H9 (cell line): Measurements from ENCODE around the gene OAF. TPM values are rescaled to one million over a fixed set of nuclear protein-coding genes. Genes with fewer than 3 reads are reported as not detected.

Experiments used
- DNase-seq: peaks from one replicate; pipeline ENCODE4 v3.0.0-alpha.2; 2017
- H2AFZ ChIP-seq: one replicate; pipeline ENCODE4 v1.6.1; 2013; ENCODE audit warnings: mild to moderate bottlenecking, low read length, control low read depth, moderate library complexity
- H2AK5ac ChIP-seq: 2 replicates; pipeline ENCODE4 v1.6.1; 2013; ENCODE audit warnings: low read length, control low read depth, mixed read lengths; ENCODE audit not compliant: insufficient read length
- H2BK120ac ChIP-seq: one replicate; pipeline ENCODE4 v1.6.1; 2013; ENCODE audit warnings: low read depth, mild to moderate bottlenecking, low read length, control low read depth, inconsistent platforms; ENCODE audit not compliant: poor library complexity, severe bottlenecking
- H2BK12ac ChIP-seq: 2 replicates; pipeline ENCODE4 v1.6.1; 2013; ENCODE audit warnings: low read length, control low read depth, mixed read lengths, low read depth; ENCODE audit not compliant: insufficient read length
- H2BK15ac ChIP-seq: 2 replicates; pipeline ENCODE4 v1.6.1; 2013; ENCODE audit warnings: low read depth, low read length, control low read depth
- H2BK20ac ChIP-seq: one replicate; pipeline ENCODE4 v1.6.1; 2013; ENCODE audit warnings: low read depth, mild to moderate bottlenecking, low read length, control low read depth, inconsistent platforms; ENCODE audit not compliant: poor library complexity, severe bottlenecking
- H2BK5ac ChIP-seq: 2 replicates; pipeline ENCODE4 v1.6.1; 2013; ENCODE audit warnings: low read length, control low read depth, mixed read lengths; ENCODE audit not compliant: insufficient read length
- H3K14ac ChIP-seq: 2 replicates; pipeline ENCODE4 v1.6.1; 2013; ENCODE audit warnings: low read length, control low read depth; ENCODE audit not compliant: insufficient read depth
- H3K18ac ChIP-seq: 2 replicates; pipeline ENCODE4 v1.6.1; 2013; ENCODE audit warnings: low read depth, mild to moderate bottlenecking, mixed read lengths, low read length, control low read depth; ENCODE audit not compliant: insufficient read length
- H3K23ac ChIP-seq: 2 replicates; pipeline ENCODE4 v1.6.1; 2013; ENCODE audit warnings: low read length, control low read depth, mixed read lengths, low read depth; ENCODE audit not compliant: insufficient read length
- H3K23me2 ChIP-seq: 2 replicates; pipeline ENCODE4 v1.6.1; 2013; ENCODE audit warnings: low read depth, mild to moderate bottlenecking, mixed read lengths, low read length, control low read depth; ENCODE audit not compliant: insufficient read length, poor library complexity, severe bottlenecking
- H3K27ac ChIP-seq: 2 replicates; pipeline ENCODE4 v1.5.1; 2013; ENCODE audit warnings: low read length, control low read depth, mixed read lengths, low read depth; ENCODE audit not compliant: insufficient read length
- H3K27me3 ChIP-seq: 2 replicates; pipeline ENCODE4 v1.6.1; 2013; ENCODE audit warnings: low read length, control low read depth, inconsistent platforms; ENCODE audit not compliant: insufficient read depth
- H3K4ac ChIP-seq: 2 replicates; pipeline ENCODE4 v1.6.1; 2013; ENCODE audit warnings: low read depth, mild to moderate bottlenecking, control low read depth, inconsistent platforms, low read length, moderate library complexity
- H3K4me1 ChIP-seq: 2 replicates; pipeline ENCODE4 v1.6.1; 2013; ENCODE audit warnings: low read length, control low read depth, inconsistent platforms; ENCODE audit not compliant: insufficient read depth
- H3K4me2 ChIP-seq: 2 replicates; pipeline ENCODE4 v1.6.1; 2013; ENCODE audit warnings: low read length, control low read depth, mixed read lengths; ENCODE audit not compliant: insufficient read length, insufficient read depth
- H3K56ac ChIP-seq: 2 replicates; pipeline ENCODE4 v1.6.1; 2013; ENCODE audit warnings: low read depth, mild to moderate bottlenecking, mixed read lengths, low read length, control low read depth; ENCODE audit not compliant: insufficient read length
- H3K79me1 ChIP-seq: 2 replicates; pipeline ENCODE4 v1.6.1; 2013; ENCODE audit warnings: low read depth, mild to moderate bottlenecking, moderate library complexity, low read length, control low read depth, inconsistent platforms; ENCODE audit not compliant: insufficient read depth, poor library complexity, severe bottlenecking
- H3K79me2 ChIP-seq: 2 replicates; pipeline ENCODE4 v1.6.1; 2013; ENCODE audit warnings: low read length, control low read depth, inconsistent platforms; ENCODE audit not compliant: insufficient read depth
- H3K9ac ChIP-seq: 2 replicates; pipeline ENCODE4 v1.6.1; 2013; ENCODE audit warnings: low read length, control low read depth, mixed read lengths; ENCODE audit not compliant: insufficient read length; ENCODE audit errors: extremely low read depth
- H3K9me3 ChIP-seq: one replicate; pipeline ENCODE4 v1.6.1; 2013; ENCODE audit warnings: low read depth, low read length, inconsistent platforms; ENCODE audit not compliant: control insufficient read depth
- H3T11ph ChIP-seq: one replicate; pipeline ENCODE4 v1.6.1; 2013; ENCODE audit warnings: mild to moderate bottlenecking, low read length, control low read depth, inconsistent platforms
- H4K20me1 ChIP-seq: one replicate; pipeline ENCODE4 v1.6.1; 2013; ENCODE audit not compliant: control insufficient read depth, insufficient read length, insufficient read depth
- H4K5ac ChIP-seq: 2 replicates; pipeline ENCODE4 v1.6.1; 2013; ENCODE audit warnings: low read depth, mild to moderate bottlenecking, mixed read lengths, low read length, control low read depth; ENCODE audit not compliant: insufficient read length
- H4K8ac ChIP-seq: replicated peaks from 2 replicates; pipeline ENCODE4 v1.6.1; 2013; ENCODE audit warnings: low read length, control low read depth, mixed read lengths, low read depth; ENCODE audit not compliant: insufficient read length
- H4K91ac ChIP-seq: 2 replicates; pipeline ENCODE4 v1.6.1; 2013; ENCODE audit warnings: low read depth, mild to moderate bottlenecking, moderate library complexity, mixed read lengths, low read length, control low read depth; ENCODE audit not compliant: insufficient read length
- H3K27ac Mint-ChIP-seq, 3 experiments: 2 replicates in 2 of 3; 3 replicates in 1 of 3; pipeline ENCODE4 v1.8.0; 2020 to 2021; ENCODE audit warnings: mixed read lengths in 3 of 3, mild to moderate bottlenecking in 1 of 3, moderate library complexity in 1 of 3
- H3K27me3 Mint-ChIP-seq: 2 replicates; pipeline ENCODE4 v1.8.0; 2021; ENCODE audit warnings: low read depth, mild to moderate bottlenecking, moderate library complexity, mixed read lengths
- H3K36me3 Mint-ChIP-seq, 3 experiments: 2 replicates in 2 of 3; 3 replicates in 1 of 3; pipeline ENCODE4 v1.8.0; 2020 to 2021; ENCODE audit warnings: low read depth in 3 of 3, mixed read lengths in 3 of 3; ENCODE audit not compliant: insufficient read depth in 1 of 3
- H3K4me1 Mint-ChIP-seq, 2 experiments: 2 replicates each; pipeline ENCODE4 v1.8.0; 2020; ENCODE audit warnings: mixed read lengths in 2 of 2
- H3K4me3 Mint-ChIP-seq, 2 experiments: 2 replicates in 1 of 2; 3 replicates in 1 of 2; pipeline ENCODE4 v1.8.0; 2020 to 2021; ENCODE audit warnings: mild to moderate bottlenecking in 2 of 2, mixed read lengths in 2 of 2, moderate library complexity in 1 of 2
- H3K9me3 Mint-ChIP-seq, 2 experiments: 2 replicates in 1 of 2; 3 replicates in 1 of 2; pipeline ENCODE4 v1.8.0; 2020; ENCODE audit warnings: mild to moderate bottlenecking in 2 of 2, mixed read lengths in 2 of 2, moderate library complexity in 1 of 2
- WGBS: extraction: QIAGEN DNeasy Blood & Tissue Kit; methylation state at CpG from one replicate; pipeline ENCODE4 v1.1.7; 2013; ENCODE audit warnings: missing lambda C conversion rate, low lambda C conversion rate, mixed read lengths; ENCODE audit not compliant: insufficient read length; ENCODE audit errors: extremely low coverage; 5-methylcytosine and 5-hydroxymethylcytosine counted together
- total RNA-seq: library from RNA; stranded (reverse); gene quantifications from 2 replicates; pipeline ENCODE4 v1.2.1, GENCODE V29; 2021
- TF ChIP-seq, protein P1 (sequence below): fragments of 200-600 bp; sonication (generic); conservative IDR thresholded peaks from 3 replicates; pipeline ENCODE4 v1.8.0; 2021; ENCODE audit warnings: antibody characterized with exemption, mild to moderate bottlenecking

Gene OAF
- total RNA-seq, 1 experiment from 2014 or later = 1.1 TPM

DNA sequence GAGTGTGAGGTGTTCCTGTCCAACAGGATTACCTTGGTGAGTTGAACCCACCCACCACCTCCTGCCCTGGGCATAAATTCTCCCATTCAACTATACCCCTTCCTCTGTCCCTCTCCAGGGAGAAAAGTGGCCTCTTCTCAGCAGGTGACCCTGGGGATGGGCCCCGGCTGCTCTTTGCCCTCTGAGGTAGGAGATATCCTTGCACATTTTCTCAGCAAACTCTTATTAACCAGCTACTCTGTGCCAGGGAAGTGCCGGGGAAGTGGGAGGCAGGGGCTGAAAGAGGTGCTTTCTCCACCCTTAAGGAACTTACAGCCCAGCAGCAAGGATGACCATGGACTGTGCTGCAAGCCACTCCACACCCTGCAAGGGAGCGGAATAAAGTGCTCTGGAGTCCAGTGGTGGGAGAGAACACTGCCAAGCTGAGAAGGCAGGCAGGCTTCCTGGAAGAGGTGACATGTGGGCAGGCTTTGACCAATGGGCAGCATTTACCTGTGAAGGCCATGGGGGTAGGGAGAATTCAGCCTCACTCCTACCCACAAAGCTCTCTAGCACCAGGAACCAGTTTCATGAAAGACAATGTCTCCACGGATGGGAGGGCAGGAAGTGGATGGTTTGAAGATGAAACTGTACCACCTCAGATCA, 21.9 kb upstream of the OAF start:
- Histone ChIP-seq H4K8ac (no peak overlapping the region), H3K4me1 (peaks cover 2% of the 10 kb centered on the region; the same call in 1 of the 2 replicates), H3K23ac (no peak overlapping the region), H2AFZ (no peak overlapping the region), H3K9ac (no peak overlapping the region), H3K4ac (no peak overlapping the region), H2BK120ac (no peak overlapping the region), H3K18ac (no peak overlapping the region), H3K23me2 (no peaks in the 10 kb centered on the region), H4K20me1 (no peaks in the 10 kb centered on the region), H2BK20ac (no peak overlapping the region), H3K79me2 (no peaks in the 10 kb centered on the region), H3K4me2 (no peak overlapping the region), H4K91ac (no peak overlapping the region), H3K56ac (no peak overlapping the region), H3K9me3 (no peaks in the 10 kb centered on the region), H2BK15ac (no peak overlapping the region), H2BK12ac (no peak overlapping the region), H2BK5ac (no peak overlapping the region), H3T11ph (no peak overlapping the region), H3K27me3 (no peaks in the 10 kb centered on the region; the same call in 1 of the 2 replicates), H2AK5ac (no peak overlapping the region), H3K79me1 (no peaks in the 10 kb centered on the region), H3K27ac (no peak overlapping the region), H4K5ac (no peak overlapping the region), H3K14ac (no peak overlapping the region)
- no CpG with 5 or more reads among the region's 4 CpGs for WGBS
- Mint-ChIP-seq H3K4me3 (no peak overlapping the region; a peak in 1 of 5 replicates), H3K9me3 (peaks cover 0 to 3% of the 10 kb centered on the region in 2 experiments; a peak in 2 of 5 replicates), H3K4me1 (peaks cover 17 to 47% of the 10 kb centered on the region in 2 experiments), H3K36me3 (no peaks in the 10 kb centered on the region; a peak in 2 of 7 replicates), H3K27me3 (peaks cover 89% of the 10 kb centered on the region), H3K27ac (no peak overlapping the region)
- no peak for DNase-seq
- TF ChIP-seq, protein P1, sequence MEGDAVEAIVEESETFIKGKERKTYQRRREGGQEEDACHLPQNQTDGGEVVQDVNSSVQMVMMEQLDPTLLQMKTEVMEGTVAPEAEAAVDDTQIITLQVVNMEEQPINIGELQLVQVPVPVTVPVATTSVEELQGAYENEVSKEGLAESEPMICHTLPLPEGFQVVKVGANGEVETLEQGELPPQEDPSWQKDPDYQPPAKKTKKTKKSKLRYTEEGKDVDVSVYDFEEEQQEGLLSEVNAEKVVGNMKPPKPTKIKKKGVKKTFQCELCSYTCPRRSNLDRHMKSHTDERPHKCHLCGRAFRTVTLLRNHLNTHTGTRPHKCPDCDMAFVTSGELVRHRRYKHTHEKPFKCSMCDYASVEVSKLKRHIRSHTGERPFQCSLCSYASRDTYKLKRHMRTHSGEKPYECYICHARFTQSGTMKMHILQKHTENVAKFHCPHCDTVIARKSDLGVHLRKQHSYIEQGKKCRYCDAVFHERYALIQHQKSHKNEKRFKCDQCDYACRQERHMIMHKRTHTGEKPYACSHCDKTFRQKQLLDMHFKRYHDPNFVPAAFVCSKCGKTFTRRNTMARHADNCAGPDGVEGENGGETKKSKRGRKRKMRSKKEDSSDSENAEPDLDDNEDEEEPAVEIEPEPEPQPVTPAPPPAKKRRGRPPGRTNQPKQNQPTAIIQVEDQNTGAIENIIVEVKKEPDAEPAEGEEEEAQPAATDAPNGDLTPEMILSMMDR = no peak
